NT2/D1 (cell line): ENCODE results near the gene CFLAR.

Experiments used
- YY1 ChIP-seq: IDR thresholded peaks from 2 replicates; pipeline ENCODE4 v1.6.1; 2011; ENCODE audit not compliant: insufficient read length, insufficient read depth
- ZNF274 ChIP-seq: IDR thresholded peaks from 2 replicates; pipeline ENCODE4 v1.6.1; 2011; ENCODE audit warnings: mild to moderate bottlenecking, low read depth, low read length

GRCh38 chr2:201182650-201183364 lies 66.8 kb downstream of the CFLAR start, which contains the start of gene CASP10:
- TF ChIP-seq YY1 (no peak), ZNF274 (no peak)
